NCI-H524 treated with DMSO at 0.1 percent for 48 hours (cell line): ENCODE results near the gene PTGES3L.
"Not testable (repeated sequence)": the region's sequence is repeated elsewhere in the genome, so short reads cannot be mapped to it uniquely, and the experiment has no call there.

ENCODE experiments used
- DNase-seq: peaks from one replicate; lab custom pipeline; 2025; lab: John Stamatoyannopoulos, UW

The PTGES3L gene

DNA sequence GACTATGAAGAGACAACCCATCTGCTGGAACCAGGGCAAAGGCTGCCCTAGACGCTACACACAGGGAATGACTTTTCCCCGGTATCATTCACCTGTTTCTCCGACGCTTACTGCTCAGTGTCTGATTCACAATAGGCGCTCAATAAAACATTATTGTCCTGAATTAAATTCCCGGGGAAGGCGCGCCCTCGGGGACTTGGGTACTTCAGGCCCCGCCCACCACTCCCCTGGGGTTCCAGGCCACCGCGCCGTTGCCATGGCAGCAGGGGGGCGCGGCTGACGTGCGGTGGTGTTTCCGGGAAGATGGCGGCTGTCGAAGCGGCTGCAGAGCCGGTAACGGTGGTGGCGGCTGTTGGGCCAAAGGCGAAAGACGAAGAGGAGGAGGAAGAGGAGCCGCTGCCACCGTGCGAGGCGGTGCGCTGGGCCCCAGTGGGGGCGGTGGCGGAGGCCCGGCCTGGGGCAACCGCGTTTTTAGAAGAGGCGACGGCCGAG lies 440 bp upstream of the PTGES3L start, which contains the start of gene RUNDC1:
TSS of gene RUNDC1 (plus strand) at position 292 of the 492 bp plus-strand sequence. CDS start at position 304, 12 bp downstream.
- peak; percentile 62 for DNase-seq

DNA sequence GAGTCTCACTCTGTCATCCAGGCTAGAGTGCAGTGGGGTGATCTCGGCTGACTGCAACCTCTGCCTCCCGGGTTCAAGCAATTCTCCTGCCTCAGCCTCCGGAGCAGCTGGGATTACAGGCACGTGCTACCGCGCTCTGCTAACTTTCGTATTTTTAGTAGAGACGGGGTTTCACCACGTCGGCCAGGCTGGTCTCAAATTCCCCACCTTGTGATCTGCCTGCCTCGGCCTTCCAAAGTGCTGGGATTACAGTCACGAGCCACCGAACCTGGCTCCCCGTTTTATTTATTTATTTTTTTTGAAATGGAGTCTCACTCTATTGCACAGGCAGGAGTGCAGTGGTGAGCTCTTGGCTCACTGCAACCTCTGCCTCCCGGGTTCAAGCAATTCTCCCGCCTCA lies 4.2 kb downstream of the PTGES3L start:
- DNase-seq, result not testable (repeated sequence)

DNA sequence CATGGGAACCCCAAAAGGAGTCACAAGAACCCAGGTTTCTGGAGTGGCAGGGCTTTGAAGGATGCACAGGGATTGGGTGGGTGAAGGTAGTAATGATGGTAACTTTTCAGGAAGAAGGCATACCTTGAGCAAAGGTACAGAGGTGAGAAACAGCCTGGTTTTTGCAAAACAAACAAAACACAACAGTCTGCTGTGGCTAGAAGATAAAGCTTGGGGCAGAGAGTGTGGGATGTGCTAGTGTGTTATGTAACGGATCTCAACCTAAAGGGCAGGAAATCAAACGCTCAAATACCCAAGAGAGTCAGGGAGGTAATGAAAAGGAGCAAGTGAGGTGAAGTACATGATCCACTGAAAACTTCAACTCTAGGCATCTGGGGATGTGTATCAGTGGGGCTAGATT lies 4.6 kb downstream of the PTGES3L start:
- no peak for DNase-seq

DNA sequence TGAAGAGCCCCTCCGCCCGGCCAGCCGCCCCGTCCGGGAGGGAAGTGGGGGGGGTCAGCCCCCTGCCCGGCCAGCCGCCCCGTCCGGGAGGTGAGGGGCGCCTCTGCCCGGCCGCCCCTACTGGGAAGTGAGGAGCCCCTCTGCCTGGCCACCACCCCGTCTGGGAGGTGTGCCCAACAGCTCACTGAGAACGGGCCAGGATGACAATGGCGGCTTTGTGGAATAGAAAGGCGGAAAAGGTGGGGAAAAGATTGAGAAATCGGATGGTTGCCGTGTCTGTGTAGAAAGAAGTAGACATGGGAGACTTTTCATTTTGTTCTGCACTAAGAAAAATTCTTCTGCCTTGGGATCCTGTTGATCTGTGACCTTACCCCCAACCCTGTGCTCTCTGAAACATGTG lies 6.6 kb downstream of the PTGES3L start:
- not testable (repeated sequence) for DNase-seq

DNA sequence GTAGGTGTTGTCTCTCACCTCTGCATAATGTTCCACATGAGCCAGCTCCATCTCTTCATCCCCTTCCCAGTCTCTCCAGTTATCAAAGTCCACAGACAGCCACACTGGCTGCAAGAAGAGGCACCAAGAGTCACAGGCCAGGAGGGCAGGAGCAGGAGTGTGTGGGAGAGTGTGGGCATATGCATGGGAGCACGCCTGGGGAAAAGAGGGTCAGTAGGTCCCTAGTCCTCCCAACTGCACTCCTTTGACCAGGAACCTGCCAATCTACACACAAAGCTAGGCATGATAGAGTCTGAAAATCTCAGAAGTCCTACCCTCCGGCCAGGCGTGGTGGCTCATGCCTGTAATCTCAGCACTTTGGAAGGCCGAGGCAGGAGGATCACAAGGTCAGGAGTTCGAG lies 8.3 kb downstream of the PTGES3L start:
- DNase-seq, result no peak

DNA sequence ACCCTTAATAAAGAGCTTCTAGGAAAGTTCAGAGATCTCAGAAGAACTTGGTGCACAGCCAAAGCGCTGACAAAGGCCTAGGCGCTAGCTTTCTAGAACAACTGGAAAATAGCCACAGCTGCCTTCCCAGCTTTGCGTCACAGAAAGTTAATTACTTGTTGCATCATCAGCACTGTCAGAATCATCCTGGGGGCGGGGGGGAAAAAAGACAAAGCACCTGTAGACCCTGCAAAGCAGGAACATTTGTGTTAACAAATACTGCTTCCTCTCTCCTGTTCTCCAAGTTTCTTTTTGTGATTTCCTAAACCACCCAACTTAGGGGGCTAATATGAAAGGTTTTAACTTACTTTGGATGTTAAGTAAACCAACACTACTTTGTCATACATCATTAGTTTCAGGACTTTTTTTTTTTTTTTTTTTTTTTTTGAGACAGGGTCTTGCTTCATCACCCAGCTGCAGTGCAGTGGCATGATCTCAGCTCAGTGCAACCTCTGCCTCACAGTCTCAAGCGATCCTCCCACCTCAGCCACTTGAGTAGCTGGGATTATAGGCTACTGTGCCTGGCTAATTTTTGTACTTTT lies 10.8 kb downstream of the PTGES3L start:
- DNase-seq, result no peak

DNA sequence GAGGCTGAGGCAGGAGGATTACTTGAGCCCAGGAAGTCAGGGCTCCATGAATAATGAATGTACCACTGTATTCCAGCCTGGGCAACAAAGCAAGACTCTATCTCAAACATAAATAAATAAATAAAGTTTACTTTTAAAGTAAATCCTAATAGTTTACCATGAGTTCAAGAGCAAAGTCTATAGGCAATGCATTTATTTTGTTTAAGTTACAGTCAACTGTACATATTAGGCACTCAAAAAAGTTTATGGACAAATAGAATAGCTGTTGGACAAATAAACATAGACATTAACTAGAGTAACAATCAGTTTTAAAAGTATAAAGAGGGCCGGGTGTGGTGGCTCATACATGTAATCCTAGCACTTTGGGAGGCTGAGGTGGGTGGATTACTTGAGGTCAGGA lies 12.0 kb downstream of the PTGES3L start:
- DNase-seq, result no peak

DNA sequence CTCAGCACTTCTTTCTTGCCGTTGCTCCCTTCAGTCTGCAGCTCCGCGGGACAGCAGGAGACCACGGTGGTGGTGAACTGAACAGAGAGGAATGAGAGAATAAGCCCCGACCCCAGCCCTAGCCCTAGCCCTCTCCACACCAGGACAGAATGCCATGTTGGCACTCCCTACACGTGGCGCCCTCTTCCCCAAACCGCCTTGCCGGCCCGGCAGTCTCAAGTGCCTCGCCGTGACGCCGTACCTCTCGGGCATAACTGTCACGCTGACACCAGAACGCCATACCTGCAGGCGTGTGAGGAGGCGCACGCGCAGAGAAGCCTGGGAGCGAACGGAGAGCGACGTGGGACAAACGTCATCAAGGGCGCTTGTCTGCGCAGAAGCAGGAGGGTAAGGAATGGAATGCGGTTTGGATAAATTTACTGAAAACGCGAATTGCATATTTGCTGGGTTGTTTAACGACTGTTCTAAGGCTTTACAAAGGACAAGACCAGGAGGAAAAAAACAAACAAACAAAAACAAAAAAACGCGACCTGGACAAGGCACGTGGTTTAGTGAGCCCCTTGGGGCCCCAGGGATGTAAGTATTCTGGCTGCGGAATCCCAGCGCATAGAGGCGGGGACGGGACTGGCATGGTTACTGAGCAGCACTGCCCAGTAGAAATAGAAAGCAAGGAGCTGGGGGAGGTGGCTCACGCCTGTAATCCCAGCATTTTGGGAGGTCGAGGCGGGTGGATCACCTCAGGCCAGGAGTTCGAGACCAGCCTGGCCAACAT lies 15.5 kb downstream of the PTGES3L start, which contains the start of gene AARSD1:
TSS of gene AARSD1 (minus strand) at position 294 of the 772 bp plus-strand sequence. CDS start at position 280, 14 bp downstream.
- peak; percentile 85 for DNase-seq

DNA sequence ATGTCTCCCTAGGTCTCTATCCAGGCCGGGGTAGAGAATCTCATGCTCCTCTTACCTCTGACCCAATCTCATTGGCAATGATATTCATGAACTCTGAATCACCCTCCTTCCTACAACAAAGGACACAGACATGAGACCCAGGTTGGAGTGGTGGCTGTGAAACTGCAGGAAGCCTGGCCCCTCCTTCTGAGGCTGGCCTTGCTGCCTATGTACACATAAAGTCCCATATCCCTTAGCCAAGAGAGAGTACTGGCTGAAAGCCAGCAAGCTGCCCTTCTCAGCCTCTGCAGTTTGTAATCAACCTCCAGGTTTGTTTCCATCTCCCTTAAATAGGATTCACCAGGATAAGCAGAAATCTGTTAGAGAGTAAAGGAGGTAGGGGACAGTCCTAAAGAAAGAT lies 26.2 kb downstream of the PTGES3L start:
- no peak for DNase-seq

DNA sequence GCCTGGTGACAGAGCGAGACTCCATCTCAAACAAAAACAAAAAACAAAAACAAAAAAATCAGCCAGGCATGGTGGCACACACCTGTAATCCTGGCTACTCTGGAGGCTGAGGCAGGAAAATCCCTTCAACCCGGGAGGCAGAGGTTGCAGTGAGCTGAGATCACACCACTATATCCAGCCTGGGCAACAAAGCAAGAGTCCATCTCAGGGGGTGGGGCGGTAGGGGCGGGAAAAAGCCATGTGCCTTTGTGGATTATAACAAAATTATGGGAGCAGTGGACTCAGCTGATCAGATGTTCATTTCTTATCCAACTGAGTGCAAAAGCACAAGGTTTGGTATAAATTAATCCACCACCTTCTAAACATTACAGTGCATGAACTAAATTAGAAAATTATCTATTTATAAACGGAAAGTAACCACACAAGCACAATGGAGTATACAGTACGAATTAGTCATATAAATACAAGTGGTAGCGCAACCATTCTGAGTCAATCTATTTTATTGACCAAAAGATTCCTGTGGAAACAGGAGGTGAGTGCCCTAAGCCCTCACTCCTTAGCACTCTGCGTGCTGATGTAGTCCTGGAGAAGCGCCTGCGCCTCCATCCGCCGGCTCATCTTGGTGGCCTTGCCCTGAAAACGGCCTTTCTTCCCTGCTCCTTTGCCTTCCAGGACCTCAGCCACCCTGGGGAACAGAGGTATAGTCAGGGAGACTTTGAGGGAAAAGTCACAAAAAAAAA lies 29.7 kb downstream of the PTGES3L start:
- no peak for DNase-seq

DNA sequence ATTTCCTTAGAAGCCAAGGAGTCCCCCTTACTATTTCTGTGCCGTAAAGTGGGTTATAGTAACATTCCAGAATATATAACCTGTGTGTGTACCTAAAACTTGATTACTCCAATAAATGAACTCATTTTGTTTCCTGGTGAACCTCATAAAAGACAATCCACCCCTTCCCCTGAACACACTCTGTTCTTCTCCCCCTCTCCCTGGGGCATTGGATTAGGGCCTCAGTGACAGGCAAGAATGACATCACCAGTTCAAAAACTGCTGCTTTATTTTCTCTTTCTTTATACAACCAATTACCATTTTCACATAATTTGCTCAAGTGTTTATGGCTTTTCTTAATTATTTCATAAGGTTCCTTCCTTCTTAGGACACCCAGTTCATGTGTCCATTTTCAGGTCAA lies 33.1 kb downstream of the PTGES3L start:
- no peak for DNase-seq

DNA sequence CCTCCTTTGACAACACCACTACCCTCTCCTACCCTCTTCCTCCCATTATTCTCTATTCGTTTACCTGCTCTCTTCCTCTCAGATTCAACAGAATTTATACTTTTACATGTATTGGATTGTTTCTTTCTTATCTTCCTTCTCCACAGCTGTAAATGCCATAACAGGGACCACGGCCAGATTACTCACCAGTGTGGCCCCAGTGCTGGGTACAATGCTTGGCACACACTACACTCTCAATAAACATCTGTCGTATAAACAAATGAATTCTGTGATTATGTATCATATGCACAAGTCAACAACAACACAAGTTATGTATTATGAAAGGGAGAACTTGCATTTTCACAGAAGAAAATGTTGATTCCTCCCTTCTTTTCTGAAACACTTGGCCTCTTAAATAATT lies 35.7 kb downstream of the PTGES3L start:
- DNase-seq, result no peak

DNA sequence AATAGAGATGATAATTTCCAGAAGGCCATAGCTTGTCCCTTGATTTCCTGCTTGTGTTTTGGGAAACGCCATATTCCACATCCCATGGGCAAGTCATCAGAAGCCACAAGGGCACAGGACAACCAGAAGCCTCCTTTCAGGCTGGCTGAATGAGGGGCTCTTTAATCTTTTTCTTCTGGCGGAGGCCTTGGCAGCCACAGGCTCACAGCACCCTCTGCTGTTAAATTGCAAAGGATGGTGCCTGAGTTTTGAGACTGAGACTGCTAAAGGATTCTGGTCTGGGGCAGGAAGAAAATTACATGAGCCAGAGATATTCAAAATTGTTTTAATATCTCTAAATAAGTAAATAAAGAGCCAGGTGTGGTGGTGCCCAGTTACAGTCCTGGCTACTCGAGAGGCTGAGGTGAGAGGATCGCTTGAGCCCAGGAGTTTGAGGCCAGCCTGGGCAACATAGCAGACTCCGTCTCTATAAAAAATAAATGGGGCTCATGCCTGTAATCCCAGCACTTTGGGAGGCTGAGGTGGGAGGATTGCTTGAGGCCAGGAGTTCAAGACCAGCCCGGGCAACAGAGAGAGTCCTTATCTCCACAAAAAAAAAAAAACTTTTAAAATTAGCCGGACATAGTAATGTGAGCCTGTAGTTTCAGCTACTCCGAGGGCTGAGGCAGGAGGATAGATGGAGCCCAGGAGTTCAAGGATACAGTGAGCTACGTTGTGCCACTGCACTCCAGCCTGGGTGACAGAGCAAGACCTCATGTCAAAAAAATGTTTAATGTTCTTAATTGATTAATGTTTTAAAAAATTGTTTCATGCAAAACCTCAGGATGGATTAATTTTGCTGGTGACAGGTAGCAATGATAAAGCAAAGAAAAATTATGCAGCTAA lies 41.9 kb downstream of the PTGES3L start:
- DNase-seq, result no peak

DNA sequence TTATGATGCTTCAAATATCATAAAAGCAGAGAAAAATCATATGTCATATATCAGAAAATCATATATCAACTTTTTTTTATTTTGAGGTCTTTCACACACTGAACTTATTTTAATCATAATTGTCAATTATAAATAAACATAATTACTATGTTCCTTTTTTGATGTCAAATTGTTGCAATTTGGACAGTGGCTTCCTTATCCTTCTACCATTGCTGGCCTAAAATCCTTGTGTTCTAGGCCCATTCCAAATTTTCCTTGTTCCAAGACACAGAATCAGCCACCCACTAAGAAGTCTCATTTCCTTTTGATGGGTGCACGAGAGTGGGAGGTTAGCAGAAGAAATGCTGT lies 50.4 kb downstream of the PTGES3L start:
- DNase-seq, result no peak

DNA sequence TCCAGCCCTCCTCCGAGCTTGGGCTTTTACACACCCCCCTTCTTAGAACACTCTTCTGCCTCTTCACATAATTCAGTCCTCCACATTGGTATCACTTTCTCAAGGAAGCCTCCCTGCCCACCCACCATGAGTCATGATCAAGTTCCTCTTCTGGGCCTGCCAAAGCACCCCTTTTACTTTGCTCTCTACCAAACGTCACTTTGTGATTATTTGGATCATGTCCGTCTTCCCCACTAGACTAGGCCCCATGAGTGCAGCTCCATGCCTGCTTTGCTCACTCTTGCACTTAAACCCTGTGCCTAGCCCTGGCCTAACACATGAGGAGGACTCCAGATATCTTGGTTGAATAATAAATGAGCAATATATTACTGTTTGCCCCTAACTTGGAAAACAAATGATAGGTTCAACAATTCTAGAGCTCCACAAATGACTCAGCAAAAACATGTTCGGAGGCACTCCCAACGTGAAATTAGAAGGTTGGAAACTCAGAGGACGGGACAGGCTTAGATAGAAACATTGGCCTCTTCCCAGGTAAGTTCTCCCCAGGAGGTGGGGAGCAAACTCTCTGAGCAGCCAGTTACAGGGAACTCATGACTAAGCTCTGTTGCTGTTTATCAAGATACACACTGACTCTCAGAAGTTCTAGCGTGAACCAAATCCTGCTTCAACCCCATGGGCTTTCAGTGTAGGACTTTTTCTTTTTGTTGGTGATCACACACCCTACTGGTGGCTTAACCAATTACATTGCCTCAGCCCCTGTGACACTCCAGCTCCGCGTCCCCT lies 51.0 kb downstream of the PTGES3L start:
- no peak for DNase-seq

DNA sequence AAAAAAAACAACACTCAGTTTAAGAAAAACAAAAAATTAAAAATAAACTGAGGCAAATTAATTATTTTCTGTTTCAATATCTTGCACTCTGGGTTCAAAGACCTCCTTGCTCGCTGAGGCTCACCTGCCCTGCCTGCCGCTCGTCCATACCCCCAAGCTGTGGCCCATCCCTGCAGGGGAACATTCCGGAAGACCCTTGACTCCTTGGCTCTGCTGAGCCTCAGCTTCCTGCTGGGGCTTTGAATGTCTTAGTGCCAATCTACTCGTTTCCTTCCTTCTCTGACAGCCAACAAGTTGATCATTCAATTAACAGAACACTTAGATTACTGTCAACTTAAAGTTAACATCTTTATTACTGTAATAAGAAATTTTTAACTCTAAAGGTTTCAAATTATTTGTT lies 55.0 kb downstream of the PTGES3L start:
- DNase-seq, result no peak

DNA sequence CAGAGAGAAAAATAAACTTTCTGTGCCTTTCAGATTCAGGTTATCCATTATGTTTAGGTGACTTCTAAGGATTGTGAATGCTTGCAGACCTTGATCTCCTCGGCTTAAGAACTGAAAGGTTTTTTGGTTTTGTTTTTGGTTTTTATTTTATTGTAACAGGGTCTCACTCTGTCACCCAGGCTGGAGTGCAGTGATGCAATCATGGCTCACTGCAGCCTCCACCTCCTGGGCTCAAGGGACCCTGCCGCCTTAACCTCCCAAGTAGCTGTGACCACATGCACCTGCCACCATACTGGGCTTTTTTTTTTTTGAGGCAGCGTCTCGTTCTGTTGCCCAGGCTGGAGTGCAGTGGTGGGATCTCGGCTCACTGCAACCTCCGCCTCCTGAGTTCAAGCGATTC lies 56.4 kb downstream of the PTGES3L start:
- DNase-seq, result not testable (repeated sequence)

DNA sequence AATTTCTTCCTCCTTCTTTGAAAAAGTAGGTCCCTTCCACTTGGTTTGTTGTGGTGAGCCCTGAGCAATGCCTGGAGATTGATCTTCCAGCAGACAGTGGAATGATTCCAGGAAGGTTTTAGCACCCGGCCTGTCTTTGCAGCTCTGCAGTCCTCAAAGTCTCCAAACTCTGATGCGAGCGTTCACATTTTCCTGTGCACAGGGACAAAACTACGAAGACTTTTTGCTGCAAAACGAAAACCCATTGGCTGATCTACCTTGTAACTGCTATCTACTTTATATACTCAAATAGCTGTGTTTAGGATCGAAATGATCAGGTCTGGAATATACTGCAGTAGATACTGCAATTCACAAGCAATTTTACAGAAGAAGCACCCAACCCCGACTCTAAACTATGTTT lies 57.6 kb downstream of the PTGES3L start:
- DNase-seq, result no peak

DNA sequence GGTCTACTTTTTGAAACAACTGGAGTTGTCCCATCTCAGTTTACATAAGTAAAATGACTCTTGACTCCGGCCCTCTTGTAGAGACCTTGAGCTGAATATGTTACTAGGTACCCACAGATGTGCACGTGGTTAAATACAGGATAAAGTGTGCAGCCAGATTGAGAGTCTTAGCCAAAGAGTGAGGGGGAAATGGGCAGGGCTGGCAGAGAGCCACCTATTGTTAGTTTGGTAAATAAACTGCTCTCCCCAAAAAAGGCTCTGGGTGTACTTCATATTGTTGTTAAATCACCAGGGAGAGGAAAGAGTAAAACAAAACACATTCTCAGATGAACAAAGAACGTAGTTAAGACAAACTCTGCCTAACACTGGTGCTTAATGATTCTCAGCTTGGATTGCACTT lies 59.0 kb downstream of the PTGES3L start:
- no peak for DNase-seq

DNA sequence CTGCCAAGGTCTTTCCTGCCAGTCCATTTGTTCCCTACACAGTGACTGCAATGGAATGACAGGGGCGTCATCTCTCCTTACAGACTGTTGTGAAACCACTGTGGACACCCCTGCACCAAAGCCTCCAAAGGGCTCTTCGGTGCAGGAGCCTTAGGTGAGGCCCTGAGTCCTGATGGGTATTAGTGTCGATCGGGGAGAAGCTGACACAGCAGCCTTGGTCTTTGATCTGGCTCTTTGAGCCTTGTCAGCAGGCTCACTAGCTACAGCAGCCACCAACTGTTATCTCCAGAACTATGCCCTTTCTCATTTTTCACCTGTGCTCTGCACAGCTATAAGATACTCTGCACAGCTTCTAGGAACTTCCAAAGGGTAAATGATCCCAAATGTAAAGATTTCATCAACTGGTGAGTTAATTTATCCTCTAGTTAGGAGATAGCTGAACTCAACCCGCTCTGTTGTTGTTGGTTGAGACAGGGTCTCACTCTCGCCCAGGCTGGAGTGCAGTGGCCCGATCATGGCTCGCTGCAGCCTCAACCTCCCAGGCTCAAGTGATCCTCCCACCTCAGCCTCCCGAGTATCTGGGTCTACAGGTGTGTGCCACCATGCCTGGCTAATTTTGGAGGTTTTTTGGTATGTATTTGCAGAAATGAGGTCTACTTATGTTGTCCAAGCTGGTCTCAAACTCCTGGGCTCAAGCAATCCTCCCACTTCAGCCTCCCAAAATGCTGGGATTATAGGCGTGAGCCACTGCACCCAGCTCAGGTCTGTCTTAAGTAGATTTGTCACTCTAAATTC lies 59.6 kb downstream of the PTGES3L start:
- no peak for DNase-seq
